Measurements from ENCODE around the gene C16orf86.

The C16orf86 gene

GRCh38 chr16:67704110-67704509, 37.5 kb downstream of the C16orf86 start:
- no peaks in the 10 kb centered on the region for H3K27me3 ChIP-seq (replicated peaks; ENCODE audit: control insufficient read depth, insufficient read depth, low read length)
- H3K9me3 ChIP-seq (ENCODE audit: control insufficient read depth, low read length): no peaks in the 10 kb centered on the region
- no peak overlapping the region for H3K9ac ChIP-seq (ENCODE audit: low read length)
- peaks cover 13% of the 10 kb centered on the region for H3K4me1 ChIP-seq (ENCODE audit: control insufficient read depth, insufficient read depth, low read length)
- H3K4me3 ChIP-seq (ENCODE audit: low read length): no peak overlapping the region
- no peaks in the 10 kb centered on the region for H3K36me3 ChIP-seq (ENCODE audit: control insufficient read depth, insufficient read depth, low read length, severe bottlenecking)
- no peak for DNase-seq (ENCODE audit: low read depth)

GRCh38 chr16:67707210-67707609, 40.6 kb downstream of the C16orf86 start:
- H3K9ac ChIP-seq (ENCODE audit: low read length): no peak overlapping the region
- H3K27me3 ChIP-seq (replicated peaks; ENCODE audit: control insufficient read depth, insufficient read depth, low read length): no peaks in the 10 kb centered on the region
- H3K4me1 ChIP-seq (ENCODE audit: control insufficient read depth, insufficient read depth, low read length): peaks cover 15% of the 10 kb centered on the region
- H3K4me3 ChIP-seq (ENCODE audit: low read length): no peak overlapping the region
- no peaks in the 10 kb centered on the region for H3K9me3 ChIP-seq (ENCODE audit: control insufficient read depth, low read length)
- no peaks in the 10 kb centered on the region for H3K36me3 ChIP-seq (ENCODE audit: control insufficient read depth, insufficient read depth, low read length, severe bottlenecking)
- no peak for DNase-seq (ENCODE audit: low read depth)

- no peak for DNase-seq (ENCODE audit: low read depth)
- H3K27me3 ChIP-seq (replicated peaks; ENCODE audit: control insufficient read depth, insufficient read depth, low read length): no peaks in the 10 kb centered on the region
- H3K4me1 ChIP-seq (ENCODE audit: control insufficient read depth, insufficient read depth, low read length): peaks cover 15% of the 10 kb centered on the region
- H3K36me3 ChIP-seq (ENCODE audit: control insufficient read depth, insufficient read depth, low read length, severe bottlenecking): no peaks in the 10 kb centered on the region
- H3K9ac ChIP-seq (ENCODE audit: low read length): no peak overlapping the region
- H3K9me3 ChIP-seq (ENCODE audit: control insufficient read depth, low read length): no peaks in the 10 kb centered on the region
- no peak overlapping the region for H3K4me3 ChIP-seq (ENCODE audit: low read length)
Observed at GRCh38 chr16:67707790-67708189, 41.2 kb downstream of the C16orf86 start.

- Histone ChIP-seq H3K9me3 (ENCODE audit: control insufficient read depth, low read length) (no peaks in the 10 kb centered on the region), H3K27me3 (replicated peaks; ENCODE audit: control insufficient read depth, insufficient read depth, low read length) (no peaks in the 10 kb centered on the region), H3K4me1 (ENCODE audit: control insufficient read depth, insufficient read depth, low read length) (peaks cover 15% of the 10 kb centered on the region), H3K4me3 (ENCODE audit: low read length) (no peak overlapping the region), H3K36me3 (ENCODE audit: control insufficient read depth, insufficient read depth, low read length, severe bottlenecking) (no peaks in the 10 kb centered on the region), H3K9ac (ENCODE audit: low read length) (no peak overlapping the region)
- DNase-seq (ENCODE audit: low read depth): no peak
Observed at GRCh38 chr16:67708368-67708771, 41.8 kb downstream of the C16orf86 start.

DNA sequence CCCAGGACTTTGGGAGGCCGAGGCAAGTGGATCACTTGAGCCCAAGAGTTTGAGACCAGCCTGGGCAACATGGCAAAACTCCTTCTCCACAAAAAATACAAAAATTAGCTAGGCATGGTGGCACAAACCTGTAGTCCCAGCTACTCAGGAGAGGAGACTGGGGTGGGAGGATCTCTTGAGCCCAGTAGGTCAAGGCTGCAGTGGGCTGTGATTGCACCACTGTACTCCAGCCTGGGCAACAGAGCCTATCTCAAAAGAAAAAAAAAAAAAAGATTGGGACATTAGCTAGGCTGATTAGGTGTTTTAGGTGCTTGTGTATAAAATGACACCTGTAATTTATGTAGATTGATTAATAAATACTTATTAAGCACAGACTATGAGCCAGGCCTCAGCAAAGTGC, 42.4 kb downstream of the C16orf86 start:
- no peak for DNase-seq (ENCODE audit: low read depth)
- Histone ChIP-seq H3K4me1 (ENCODE audit: control insufficient read depth, insufficient read depth, low read length) (peaks cover 15% of the 10 kb centered on the region), H3K36me3 (ENCODE audit: control insufficient read depth, insufficient read depth, low read length, severe bottlenecking) (no peaks in the 10 kb centered on the region), H3K9ac (ENCODE audit: low read length) (no peak overlapping the region), H3K4me3 (ENCODE audit: low read length) (no peak overlapping the region), H3K27me3 (replicated peaks; ENCODE audit: control insufficient read depth, insufficient read depth, low read length) (no peaks in the 10 kb centered on the region), H3K9me3 (ENCODE audit: control insufficient read depth, low read length) (no peaks in the 10 kb centered on the region)

GRCh38 chr16:67710607-67711006, 44.0 kb downstream of the C16orf86 start:
- Histone ChIP-seq H3K9ac (ENCODE audit: low read length) (no peak overlapping the region), H3K4me3 (ENCODE audit: low read length) (no peak overlapping the region)

DNA sequence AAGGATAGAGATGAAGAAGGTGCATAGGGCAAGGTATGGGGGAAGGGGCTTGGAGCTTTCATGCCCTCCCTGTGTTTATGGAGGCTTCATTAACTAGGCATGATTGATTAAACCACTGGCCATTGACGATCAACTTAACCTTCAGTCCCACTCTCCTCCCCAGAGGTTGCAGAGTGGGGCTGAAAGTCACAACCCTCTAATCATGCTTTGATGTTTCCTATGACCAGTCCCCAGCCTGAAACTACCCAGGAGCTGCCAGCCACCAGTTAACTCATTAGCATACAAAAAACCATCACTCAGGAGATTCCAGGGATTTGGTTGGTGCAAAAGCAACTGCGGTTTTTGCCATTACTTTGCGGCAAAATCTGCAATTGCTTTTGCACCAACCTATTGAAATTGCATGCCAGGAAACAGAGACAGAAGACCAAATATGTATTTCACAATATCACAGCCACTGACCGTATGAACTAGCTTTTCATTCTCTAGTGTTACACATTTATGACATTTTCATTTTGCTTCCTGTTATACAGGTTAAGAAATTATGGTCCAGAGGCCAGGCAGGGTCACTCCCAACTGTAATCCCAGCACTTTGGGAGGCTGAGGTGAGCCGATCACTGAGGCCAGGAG, 47.1 kb downstream of the C16orf86 start:
- H3K4me1 ChIP-seq (ENCODE audit: control insufficient read depth, insufficient read depth, low read length): peaks cover 16% of the 10 kb centered on the region
- H3K4me3 ChIP-seq (ENCODE audit: low read length): no peak overlapping the region
- H3K9ac ChIP-seq (ENCODE audit: low read length): no peak overlapping the region
- no peaks in the 10 kb centered on the region for H3K36me3 ChIP-seq (ENCODE audit: control insufficient read depth, insufficient read depth, low read length, severe bottlenecking)
- no peaks in the 10 kb centered on the region for H3K27me3 ChIP-seq (replicated peaks; ENCODE audit: control insufficient read depth, insufficient read depth, low read length)
- H3K9me3 ChIP-seq (ENCODE audit: control insufficient read depth, low read length): no peaks in the 10 kb centered on the region
- no peak for DNase-seq (ENCODE audit: low read depth)

More at GRCh38 chr16:67710607-67711006, 44.0 kb downstream of the C16orf86 start:
- Histone ChIP-seq H3K4me1 (ENCODE audit: control insufficient read depth, insufficient read depth, low read length) (peaks cover 15% of the 10 kb centered on the region), H3K36me3 (ENCODE audit: control insufficient read depth, insufficient read depth, low read length, severe bottlenecking) (no peaks in the 10 kb centered on the region), H3K27me3 (replicated peaks; ENCODE audit: control insufficient read depth, insufficient read depth, low read length) (no peaks in the 10 kb centered on the region), H3K9me3 (ENCODE audit: control insufficient read depth, low read length) (no peaks in the 10 kb centered on the region)
- no peak for DNase-seq (ENCODE audit: low read depth)

DNA sequence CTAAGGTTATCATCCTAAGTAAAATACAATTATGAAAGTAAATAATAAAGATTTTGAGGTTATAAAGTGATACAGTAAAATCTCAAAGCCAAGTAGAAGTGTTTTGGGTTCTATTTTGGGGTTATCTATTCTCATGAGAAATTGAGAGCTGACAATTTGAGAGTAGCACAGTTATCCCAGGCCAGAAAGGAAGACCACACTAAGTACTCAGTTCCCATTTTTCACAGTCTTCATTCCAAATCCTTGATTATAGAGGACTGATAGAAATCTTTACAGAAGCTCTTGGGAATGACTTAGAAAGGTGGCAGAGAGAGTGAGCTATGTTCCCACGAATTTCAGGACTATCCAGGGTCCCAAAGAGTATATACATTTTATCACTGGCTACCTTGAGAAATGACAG, 47.9 kb downstream of the C16orf86 start:
- Histone ChIP-seq H3K9me3 (ENCODE audit: control insufficient read depth, low read length) (no peaks in the 10 kb centered on the region), H3K9ac (ENCODE audit: low read length) (no peak overlapping the region), H3K36me3 (ENCODE audit: control insufficient read depth, insufficient read depth, low read length, severe bottlenecking) (no peaks in the 10 kb centered on the region), H3K4me1 (ENCODE audit: control insufficient read depth, insufficient read depth, low read length) (peaks cover 11% of the 10 kb centered on the region), H3K4me3 (ENCODE audit: low read length) (no peak overlapping the region), H3K27me3 (replicated peaks; ENCODE audit: control insufficient read depth, insufficient read depth, low read length) (no peaks in the 10 kb centered on the region)
- no peak for DNase-seq (ENCODE audit: low read depth)

GRCh38 chr16:67716097-67716496, 49.5 kb downstream of the C16orf86 start:
- Histone ChIP-seq H3K9me3 (ENCODE audit: control insufficient read depth, low read length) (no peaks in the 10 kb centered on the region), H3K9ac (ENCODE audit: low read length) (no peak overlapping the region), H3K4me3 (ENCODE audit: low read length) (no peak overlapping the region), H3K36me3 (ENCODE audit: control insufficient read depth, insufficient read depth, low read length, severe bottlenecking) (no peaks in the 10 kb centered on the region), H3K27me3 (replicated peaks; ENCODE audit: control insufficient read depth, insufficient read depth, low read length) (no peaks in the 10 kb centered on the region), H3K4me1 (ENCODE audit: control insufficient read depth, insufficient read depth, low read length) (peaks cover 23% of the 10 kb centered on the region)
- no peak for DNase-seq (ENCODE audit: low read depth)
